ENCODE measurements around the gene FBXO40.

The FBXO40 gene

DNA sequence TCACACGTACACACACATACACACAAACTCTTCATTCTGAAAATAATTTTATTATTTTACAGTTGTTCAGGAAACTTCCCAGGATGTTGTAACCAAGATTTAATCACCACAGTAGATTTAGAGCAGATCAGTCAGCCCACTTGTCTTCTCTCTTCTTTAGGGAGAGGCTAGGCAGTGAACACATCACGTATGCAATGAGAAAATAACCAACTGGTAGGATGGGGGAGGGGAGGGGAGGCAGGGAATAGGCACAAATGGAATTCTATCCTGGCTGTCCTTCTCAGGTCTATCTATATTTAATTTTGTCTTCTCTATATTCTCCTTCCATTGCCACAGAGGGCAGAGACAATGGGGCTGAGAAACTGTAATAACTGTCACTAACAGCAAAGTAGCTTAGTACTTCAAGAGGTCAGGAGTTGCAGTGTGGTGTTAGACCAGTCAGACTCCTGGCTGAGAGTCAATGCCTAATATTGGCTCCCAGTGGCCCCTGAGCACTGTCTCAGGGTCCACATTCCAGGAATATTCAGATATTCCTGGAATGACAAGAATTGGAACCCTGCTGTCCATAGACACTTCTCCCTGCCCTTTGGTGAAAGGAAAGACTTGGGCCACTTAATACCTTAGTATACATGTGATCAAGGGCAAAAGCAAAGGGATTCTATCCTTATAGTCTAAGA is 70.1 kb downstream of the FBXO40 start:
- no peak for DNase-seq

DNA sequence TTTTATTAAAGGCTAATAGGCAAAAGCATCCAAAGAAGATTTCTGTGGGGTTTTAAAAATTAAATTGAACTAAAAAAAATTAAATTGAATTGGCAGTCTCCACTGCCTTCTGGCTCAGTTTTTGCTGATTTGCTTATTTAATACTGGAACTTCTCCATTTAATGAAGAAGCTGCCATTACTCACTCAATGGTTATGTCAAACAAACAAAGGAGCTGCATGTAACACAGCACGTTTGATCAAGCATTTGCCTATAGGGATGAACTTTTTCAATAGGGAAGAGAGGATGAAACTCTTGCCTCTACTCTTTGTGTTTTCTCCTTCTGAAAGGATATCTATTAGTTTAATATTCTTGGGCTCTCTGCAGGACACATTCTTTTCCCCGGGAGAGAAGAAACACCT is 72.3 kb downstream of the FBXO40 start:
- DNase-seq, result no peak

DNA sequence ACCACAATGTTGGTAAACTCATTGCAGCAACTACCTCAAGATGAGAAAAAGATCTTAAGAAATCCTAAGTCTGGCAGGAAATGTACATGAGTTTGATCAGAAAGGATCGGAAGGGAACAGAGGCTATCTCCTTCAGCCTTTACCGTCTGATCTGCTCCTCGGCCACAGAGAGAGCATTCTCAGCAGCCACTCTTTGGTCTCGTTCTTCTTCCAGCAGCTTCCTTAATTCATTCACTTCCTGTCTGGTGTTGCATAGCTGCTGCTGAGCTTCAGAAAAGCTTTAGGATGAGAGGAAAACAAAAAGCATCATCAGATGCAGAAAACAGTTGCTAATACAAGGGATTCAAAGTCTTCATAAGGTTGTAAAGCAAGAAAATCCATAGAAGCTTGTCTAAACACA is 74.2 kb downstream of the FBXO40 start:
- no peak for DNase-seq

DNA sequence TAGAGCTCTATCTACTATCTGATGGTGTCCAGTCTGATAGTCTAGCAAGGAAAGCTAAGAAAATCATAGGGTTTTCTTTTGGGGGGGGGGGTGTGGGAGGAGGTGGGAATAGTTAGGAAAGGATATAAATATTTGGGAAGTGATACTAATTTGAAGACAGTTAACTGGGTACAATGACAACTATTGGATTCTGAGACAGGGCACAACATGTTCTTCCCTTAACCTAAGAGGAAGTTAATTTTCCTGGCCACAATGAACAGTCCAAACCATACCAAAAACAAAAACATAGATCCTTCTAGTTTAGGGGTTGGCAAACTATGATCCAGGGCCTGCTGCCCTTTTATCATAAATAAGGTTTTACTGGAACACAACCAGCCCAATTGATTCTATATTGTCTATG is 77.5 kb downstream of the FBXO40 start:
- DNase-seq, result no peak

DNA sequence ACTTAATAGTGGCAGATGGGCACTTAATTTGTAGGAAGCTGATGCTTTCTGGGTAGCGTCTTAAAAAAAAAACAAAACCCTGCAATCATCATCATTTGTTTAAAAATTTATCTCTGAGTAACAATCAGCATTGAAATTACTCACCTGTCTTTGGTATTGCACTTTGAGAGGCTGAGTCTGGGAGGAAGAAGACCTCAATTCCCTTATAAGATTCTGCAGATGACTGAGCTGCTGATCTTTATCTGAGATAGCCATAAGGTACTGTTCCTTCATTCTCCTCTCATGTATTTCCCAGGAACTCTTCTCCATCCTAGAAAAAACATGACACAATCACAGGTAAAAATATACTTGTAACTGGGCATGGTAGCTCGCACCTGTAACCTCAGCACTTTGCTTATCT is 84.0 kb downstream of the FBXO40 start:
- no peak for DNase-seq
